ENCODE measurements around the gene ADAM12.

- no peak for TF ChIP-seq POLR2A (IDR thresholded peaks at IDR 0.05; ENCODE audit: low read depth, low read length)
- no peak for TF ChIP-seq TAF1 (IDR thresholded peaks at IDR 0.05; ENCODE audit: borderline replicate concordance, low read depth, low read length)
These were observed 347.2 kb downstream of the ADAM12 start for GRCh38 chr10:126041117-126041516.
